AG10803 (cell line): ENCODE data around the gene LSM2.
"Not testable (repeated sequence)": the region's sequence is repeated elsewhere in the genome, so short reads cannot be mapped to it uniquely, and the experiment has no call there.

Experiments
- DNase-seq: peaks from one replicate; pipeline ENCODE4 v3.0.0; 2010; ENCODE audit warnings: low read depth
- H3K4me3 ChIP-seq: 2 replicates; pipeline ENCODE4 v1.5.1; 2011; ENCODE audit warnings: mild to moderate bottlenecking, low read length, control low read depth
- CTCF ChIP-seq: conservative IDR thresholded peaks from 2 replicates; pipeline ENCODE4 v1.5.1; 2011; ENCODE audit warnings: mild to moderate bottlenecking, low read length, control low read depth, inconsistent platforms

The LSM2 gene

GRCh38 chr6:31796993-31797385, 9.8 kb downstream of the LSM2 start:
- no peak overlapping the region for H3K4me3 ChIP-seq
- no peak for TF ChIP-seq CTCF
- DNase-seq, result no peak

GRCh38 chr6:31795616-31796298, 11.0 kb downstream of the LSM2 start, which contains the start of gene VARS1:
TSS of gene VARS1 (minus strand) at chr6:31795752. CDS start at chr6:31795217, 535 bp downstream.
- H3K4me3 ChIP-seq, result peak within 1 kb of the TSS; percentile 93
- peak; percentile 61 for TF ChIP-seq CTCF
- DNase-seq, result peak; percentile 89

DNA sequence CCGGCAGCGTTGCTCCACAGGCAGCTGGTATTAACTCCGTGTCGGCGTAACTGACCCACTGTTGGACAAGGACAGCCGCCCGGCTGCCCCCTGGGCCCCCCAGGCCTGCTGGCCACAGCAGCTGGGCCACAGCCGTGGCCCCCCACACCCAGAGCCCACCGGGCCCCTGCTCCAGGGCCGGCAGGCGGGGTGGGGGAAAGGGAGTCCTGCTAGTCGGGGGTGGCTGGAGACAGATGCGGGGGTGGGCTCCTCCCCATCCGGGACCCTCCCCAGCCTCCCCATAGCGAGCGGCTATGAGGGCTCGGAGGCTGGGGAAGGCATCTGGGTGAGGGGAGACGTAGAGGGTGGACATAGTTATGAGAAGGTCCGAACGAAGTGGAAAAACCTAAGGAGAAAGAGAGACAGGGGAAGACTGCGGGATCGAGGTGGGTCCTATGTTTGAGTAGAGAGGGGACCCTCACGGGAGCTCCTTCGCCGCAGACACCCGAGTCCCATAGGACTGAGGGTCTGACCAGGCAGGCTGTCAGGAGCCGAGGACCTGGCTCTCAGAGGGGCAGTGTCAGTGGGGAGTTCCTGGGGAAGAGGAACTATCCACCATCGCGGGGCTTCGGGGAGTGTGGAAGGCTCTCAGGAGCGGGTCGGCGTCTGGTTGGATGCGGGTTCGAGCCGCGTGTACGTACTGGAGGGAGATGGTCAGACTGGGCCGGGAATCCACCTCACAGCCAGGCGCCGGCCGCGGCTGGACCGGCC, 11.7 kb downstream of the LSM2 start:
- DNase-seq, result no peak

GRCh38 chr6:31794294-31794865, 12.4 kb downstream of the LSM2 start:
- H3K4me3 ChIP-seq, result peak overlapping the region; percentile 93
- TF ChIP-seq CTCF, result no peak
- DNase-seq, result peak; percentile 54

More for the DNA sequence above, 11.7 kb downstream of the LSM2 start:
- TF ChIP-seq CTCF, result no peak
- H3K4me3 ChIP-seq, result peak overlapping the region; percentile 93

DNA sequence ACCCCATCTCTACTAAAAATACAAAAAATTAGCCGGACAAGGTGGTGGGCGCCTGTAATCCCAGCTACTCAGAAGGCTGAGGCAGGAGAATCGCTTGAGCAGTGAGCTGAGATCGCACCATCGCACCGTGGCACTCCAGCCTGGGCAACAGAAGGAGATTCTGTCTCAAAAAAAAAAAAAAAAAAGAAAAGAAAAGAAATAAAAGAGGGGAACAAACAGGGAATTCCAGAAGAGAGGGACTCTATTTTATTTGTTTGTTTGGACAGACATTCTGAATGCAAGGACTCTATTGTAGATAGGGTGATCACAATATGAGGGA, 12.9 kb downstream of the LSM2 start:
- H3K4me3 ChIP-seq, result peak overlapping the region; percentile 93
- DNase-seq, result not testable (repeated sequence)

DNA sequence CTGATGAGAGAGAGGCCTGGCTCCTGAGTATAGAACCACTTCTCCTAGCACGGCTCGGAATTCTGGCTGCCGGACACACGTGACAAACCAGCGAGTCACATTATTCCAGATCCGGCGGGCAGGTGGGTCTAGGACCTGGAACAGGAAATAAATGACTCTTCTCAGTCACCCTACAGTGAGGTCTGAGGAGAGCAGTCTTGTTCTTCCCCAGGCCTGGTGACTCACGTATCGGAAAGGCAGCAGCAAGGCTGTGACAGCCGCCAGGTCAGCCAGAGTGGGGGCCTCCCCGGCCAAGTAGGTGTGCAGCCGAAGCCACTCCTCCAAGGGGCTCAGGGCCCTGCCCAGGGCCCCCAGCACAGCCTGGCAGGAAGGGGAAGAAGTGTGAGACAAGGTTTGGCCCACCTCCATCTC, 14.0 kb downstream of the LSM2 start:
- no peak for DNase-seq
- H3K4me3 ChIP-seq, result no peak overlapping the region
- no peak for TF ChIP-seq CTCF

- H3K4me3 ChIP-seq, result no peak overlapping the region
- no peak for DNase-seq
- no peak for TF ChIP-seq CTCF
Measured at GRCh38 chr6:31792090-31792374, 14.7 kb downstream of the LSM2 start.
